ENCODE results near the gene RBMS1. TPM values are rescaled to one million over a fixed set of nuclear protein-coding genes. Genes with fewer than 3 reads are reported as not detected.

Gene RBMS1
- total and polyA plus RNA-seq, 3 donors from 2014 or later, result 26.8 to 34.7 (median 30.0) TPM

GRCh38 chr2:160510617-160511016 is 17.0 kb upstream of the RBMS1 start:
- H3K27ac ChIP-seq, result no peak overlapping the region
- TF ChIP-seq POLR2A (IDR thresholded peaks at IDR 0.05) (no peak), CTCF (IDR thresholded peaks at IDR 0.05) (no peak)

GRCh38 chr2:160509016-160509415 is 15.4 kb upstream of the RBMS1 start:
- intact Hi-C loops (cut with DNase I; ENCODE audit: low total_unique reads), result no loop called here
- 90 to 95% methylated on average over 2 of the region's 2 CpGs for WGBS, 2 donors
- H3K27me3 ChIP-seq, result no peaks in the 10 kb centered on the region
- TF ChIP-seq CTCF (IDR thresholded peaks at IDR 0.05) (no peak), POLR2A (IDR thresholded peaks at IDR 0.05) (no peak)
- no peak overlapping the region for H3K27ac ChIP-seq
- no peaks in the 10 kb centered on the region for H3K9me3 ChIP-seq
- no peaks in the 10 kb centered on the region for H3K36me3 ChIP-seq (ENCODE audit: low read depth, missing control alignments)
- H3K4me3 ChIP-seq, result no peak overlapping the region
- DNase-seq, result no peak
- H3K4me1 ChIP-seq, result no peaks in the 10 kb centered on the region

More at GRCh38 chr2:160510617-160511016, 17.0 kb upstream of the RBMS1 start:
- Histone ChIP-seq H3K9me3 (no peaks in the 10 kb centered on the region), H3K27me3 (no peaks in the 10 kb centered on the region), H3K36me3 (ENCODE audit: low read depth, missing control alignments) (no peaks in the 10 kb centered on the region), H3K4me3 (no peak overlapping the region), H3K4me1 (no peaks in the 10 kb centered on the region)
- no peak for DNase-seq
- intact Hi-C loops (cut with DNase I; ENCODE audit: low total_unique reads), result no loop called here
- 28 to 41% methylated on average over 2 of the region's 2 CpGs for WGBS, 2 donors

GRCh38 chr2:160507464-160507863 is 13.9 kb upstream of the RBMS1 start:
- H3K4me3 ChIP-seq, result no peak overlapping the region
- H3K27ac ChIP-seq, result no peak overlapping the region
- H3K36me3 ChIP-seq (ENCODE audit: low read depth, missing control alignments), result no peaks in the 10 kb centered on the region
- intact Hi-C loops (cut with DNase I; ENCODE audit: low total_unique reads), result no loop called here
- WGBS, 2 donors, result 68 to 87% methylated on average over 2 of the region's 2 CpGs
- no peaks in the 10 kb centered on the region for H3K9me3 ChIP-seq
- no peaks in the 10 kb centered on the region for H3K4me1 ChIP-seq
- DNase-seq, result no peak
- H3K27me3 ChIP-seq, result no peaks in the 10 kb centered on the region
- no peak for TF ChIP-seq CTCF (IDR thresholded peaks at IDR 0.05)

- Histone ChIP-seq H3K27me3 (no peaks in the 10 kb centered on the region), H3K36me3 (ENCODE audit: low read depth, missing control alignments) (no peaks in the 10 kb centered on the region), H3K4me1 (no peaks in the 10 kb centered on the region), H3K27ac (no peak overlapping the region), H3K9me3 (no peaks in the 10 kb centered on the region), H3K4me3 (no peak overlapping the region)
- DNase-seq, result no peak
- no peak for TF ChIP-seq POLR2A (IDR thresholded peaks at IDR 0.05)
- no peak for TF ChIP-seq CTCF (IDR thresholded peaks at IDR 0.05)
- intact Hi-C loops (cut with DNase I; ENCODE audit: low total_unique reads), result no loop called here
- WGBS, 2 donors, result 82 to 87% methylated on average over 3 of the region's 3 CpGs
Observed at GRCh38 chr2:160507046-160507407, 13.4 kb upstream of the RBMS1 start.

GRCh38 chr2:160506371-160507045 is 12.9 kb upstream of the RBMS1 start:
- 85 to 91% methylated on average over 9 of the region's 9 CpGs for WGBS, 2 donors
- Histone ChIP-seq H3K27me3 (no peaks in the 10 kb centered on the region), H3K4me1 (no peaks in the 10 kb centered on the region), H3K4me3 (no peak overlapping the region), H3K27ac (no peak overlapping the region), H3K36me3 (ENCODE audit: low read depth, missing control alignments) (no peaks in the 10 kb centered on the region), H3K9me3 (no peaks in the 10 kb centered on the region)
- no peak for DNase-seq
- intact Hi-C loops (cut with DNase I; ENCODE audit: low total_unique reads), result no loop called here
- no peak for TF ChIP-seq CTCF (IDR thresholded peaks at IDR 0.05)
- no peak for TF ChIP-seq POLR2A (IDR thresholded peaks at IDR 0.05)
